NT2/D1 (cell line): ENCODE data around the gene FPGT.
"Not testable (repeated sequence)": the region's sequence is repeated elsewhere in the genome, so short reads cannot be mapped to it uniquely, and the experiment has no call there.

Experiments
- SUZ12 ChIP-seq: IDR thresholded peaks from 2 replicates; pipeline ENCODE4 v1.6.1; 2011; ENCODE audit not compliant: insufficient read length, insufficient read depth; ENCODE audit errors: extremely low read depth
- ZNF274 ChIP-seq: IDR thresholded peaks from 2 replicates; pipeline ENCODE4 v1.6.1; 2011; ENCODE audit warnings: mild to moderate bottlenecking, low read depth, low read length

DNA sequence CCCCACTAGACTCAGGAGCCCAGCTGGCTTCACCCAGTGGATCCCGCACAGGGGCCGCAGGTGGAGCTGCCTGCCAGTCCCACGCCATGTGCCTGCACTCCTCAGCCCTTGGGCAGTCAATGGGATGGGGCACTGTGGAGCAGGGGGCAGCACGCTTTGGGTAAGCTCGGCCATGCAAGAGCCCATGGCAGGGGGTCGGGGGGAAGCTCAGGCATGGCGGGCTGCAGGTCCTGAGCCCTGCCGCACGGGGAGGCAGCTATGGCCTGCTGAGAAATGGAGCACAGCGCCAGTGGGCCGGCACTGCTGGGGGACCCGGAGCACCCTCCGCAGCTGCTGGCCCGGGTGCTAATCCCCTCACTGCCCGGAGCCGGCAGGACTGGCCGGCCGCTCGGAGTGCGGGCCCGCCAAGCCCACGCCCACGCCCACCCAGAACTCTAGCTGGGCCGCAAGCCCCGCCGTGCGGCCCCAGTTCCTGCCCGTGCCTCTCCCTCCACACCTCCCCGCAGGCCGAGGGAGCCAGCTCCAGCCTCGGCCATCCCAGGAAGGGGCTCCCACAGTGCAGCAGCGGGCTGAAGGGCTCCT, 55.3 kb downstream of the FPGT start:
- TF ChIP-seq SUZ12, ZNF274: not testable (repeated sequence)
